ENCODE measurements around the gene SMAD7.

GRCh38 chr18:48941672-48942071, 9.1 kb downstream of the SMAD7 start:
- TF ChIP-seq NFRKB (IDR thresholded peaks at IDR 0.05): no peak
- TF ChIP-seq SP1 (IDR thresholded peaks at IDR 0.05): no peak
- no peak for TF ChIP-seq ZNF384 (IDR thresholded peaks at IDR 0.05)
- TF ChIP-seq SUZ12 (IDR thresholded peaks at IDR 0.05): no peak
- TF ChIP-seq FOXA1 (IDR thresholded peaks at IDR 0.05): no peak
- TF ChIP-seq FOXK2 (IDR thresholded peaks at IDR 0.05): no peak
- TF ChIP-seq PKNOX1 (IDR thresholded peaks at IDR 0.05): no peak
- TF ChIP-seq BHLHE40 (IDR thresholded peaks at IDR 0.05; ENCODE audit: borderline replicate concordance): no peak
- TF ChIP-seq LEF1 (IDR thresholded peaks at IDR 0.05; ENCODE audit: borderline replicate concordance): no peak
- no peak for TF ChIP-seq HDGF (IDR thresholded peaks at IDR 0.05; ENCODE audit: borderline replicate concordance)
